SIG-M5 (cell line): Measurements from ENCODE around the gene ZFYVE21.

ENCODE experiments used
- DNase-seq: peaks from one replicate; lab custom pipeline; 2025; lab: John Stamatoyannopoulos, UW

Gene ZFYVE21

GRCh38 chr14:103725001-103725682 lies 9.5 kb downstream of the ZFYVE21 start:
- no peak for DNase-seq

GRCh38 chr14:103725739-103726395 lies 10.3 kb downstream of the ZFYVE21 start:
- no peak for DNase-seq

- no peak for DNase-seq
These were observed 10.9 kb downstream of the ZFYVE21 start for GRCh38 chr14:103726474-103726873.

- no peak for DNase-seq
These were observed 11.8 kb downstream of the ZFYVE21 start for GRCh38 chr14:103727313-103727980.

- DNase-seq = no peak
These were observed 12.5 kb downstream of the ZFYVE21 start for GRCh38 chr14:103728141-103728540.

- no peak for DNase-seq
These were observed 13.1 kb downstream of the ZFYVE21 start for GRCh38 chr14:103728721-103729120.

- DNase-seq = no peak
These were observed 14.2 kb downstream of the ZFYVE21 start for GRCh38 chr14:103729496-103730448.

- DNase-seq = no peak
These were observed 15.0 kb downstream of the ZFYVE21 start for GRCh38 chr14:103730490-103731035.

- DNase-seq = no peak
These were observed 15.9 kb downstream of the ZFYVE21 start for GRCh38 chr14:103731481-103731880.

GRCh38 chr14:103731916-103732867 lies 16.6 kb downstream of the ZFYVE21 start:
- no peak for DNase-seq

GRCh38 chr14:103732868-103733620 lies 17.4 kb downstream of the ZFYVE21 start:
- no peak for DNase-seq

- DNase-seq = no peak
These were observed 18.0 kb downstream of the ZFYVE21 start for GRCh38 chr14:103733651-103734050.

GRCh38 chr14:103734081-103734888 lies 18.7 kb downstream of the ZFYVE21 start:
- no peak for DNase-seq

GRCh38 chr14:103735022-103735421 lies 19.4 kb downstream of the ZFYVE21 start:
- DNase-seq = no peak

- DNase-seq = no peak
These were observed 19.8 kb downstream of the ZFYVE21 start for GRCh38 chr14:103735439-103735814.

- no peak for DNase-seq
These were observed 20.4 kb downstream of the ZFYVE21 start for GRCh38 chr14:103735815-103736545.

- DNase-seq = no peak
These were observed 21.2 kb downstream of the ZFYVE21 start for GRCh38 chr14:103736546-103737431.
